ENCODE results near the gene GPRC5C.

- TF ChIP-seq CTCF (IDR thresholded peaks at IDR 0.05), result no peak
- no peak for TF ChIP-seq POLR2A (IDR thresholded peaks at IDR 0.05)
Measured at GRCh38 chr17:74386386-74386785, 45.5 kb upstream of the GPRC5C start.
